Left ventricle myocardium inferior (tissue), 1 donor: ENCODE data around the gene SH2D3C. TPM values are rescaled to one million over a fixed set of nuclear protein-coding genes. Genes with fewer than 3 reads are reported as not detected.
"Not testable (repeated sequence)": the region's sequence is repeated elsewhere in the genome, so short reads cannot be mapped to it uniquely, and the experiment has no call there.

Experiments
- DNase-seq: peaks from one replicate; pipeline ENCODE4 v3.0.0-alpha.2; 2020
- H3K27ac ChIP-seq: fragments of 200-600 bp; replicated peaks from 2 replicates; pipeline ENCODE4 v1.8.0; 2021
- H3K27me3 ChIP-seq: fragments of 200-600 bp; 2 replicates; pipeline ENCODE4 v1.8.0; 2021; ENCODE audit warnings: low read depth
- H3K36me3 ChIP-seq: fragments of 200-600 bp; 2 replicates; pipeline ENCODE4 v1.8.0; 2021
- H3K4me1 ChIP-seq: fragments of 200-600 bp; 2 replicates; pipeline ENCODE4 v1.8.0; 2021
- H3K4me3 ChIP-seq: fragments of 200-600 bp; 2 replicates; pipeline ENCODE4 v1.8.0; 2021; ENCODE audit warnings: mild to moderate bottlenecking, moderate library complexity
- H3K9me3 ChIP-seq: fragments of 200-600 bp; replicated peaks from 2 replicates; pipeline ENCODE4 v1.8.0; 2021
- CTCF ChIP-seq: fragments of 200-600 bp; IDR thresholded peaks from 2 replicates; pipeline ENCODE4 v1.8.0; 2021; ENCODE audit warnings: antibody characterized with exemption, mild to moderate bottlenecking, borderline replicate concordance
- intact Hi-C: fragments of 100-400 bp; cut with micrococcal nuclease; formaldehyde crosslinking; loops from one replicate; pipeline ENCODE4 v1.11.0; 2022
- total RNA-seq: library from RNA; stranded (reverse); fragmentation: NEBNext Ultra II Directional; extraction: Animal tissue kit (Norgen Biotek cat#: 25700); gene quantifications from one replicate; pipeline ENCODE4 v1.2.1, GENCODE V29; 2021
- donor health status: DM: no; HTN: yes; CAD: no; lungs with severe emphysema.

Gene SH2D3C
- total RNA-seq, 1 donor from 2014 or later, result 18.2 TPM

DNA sequence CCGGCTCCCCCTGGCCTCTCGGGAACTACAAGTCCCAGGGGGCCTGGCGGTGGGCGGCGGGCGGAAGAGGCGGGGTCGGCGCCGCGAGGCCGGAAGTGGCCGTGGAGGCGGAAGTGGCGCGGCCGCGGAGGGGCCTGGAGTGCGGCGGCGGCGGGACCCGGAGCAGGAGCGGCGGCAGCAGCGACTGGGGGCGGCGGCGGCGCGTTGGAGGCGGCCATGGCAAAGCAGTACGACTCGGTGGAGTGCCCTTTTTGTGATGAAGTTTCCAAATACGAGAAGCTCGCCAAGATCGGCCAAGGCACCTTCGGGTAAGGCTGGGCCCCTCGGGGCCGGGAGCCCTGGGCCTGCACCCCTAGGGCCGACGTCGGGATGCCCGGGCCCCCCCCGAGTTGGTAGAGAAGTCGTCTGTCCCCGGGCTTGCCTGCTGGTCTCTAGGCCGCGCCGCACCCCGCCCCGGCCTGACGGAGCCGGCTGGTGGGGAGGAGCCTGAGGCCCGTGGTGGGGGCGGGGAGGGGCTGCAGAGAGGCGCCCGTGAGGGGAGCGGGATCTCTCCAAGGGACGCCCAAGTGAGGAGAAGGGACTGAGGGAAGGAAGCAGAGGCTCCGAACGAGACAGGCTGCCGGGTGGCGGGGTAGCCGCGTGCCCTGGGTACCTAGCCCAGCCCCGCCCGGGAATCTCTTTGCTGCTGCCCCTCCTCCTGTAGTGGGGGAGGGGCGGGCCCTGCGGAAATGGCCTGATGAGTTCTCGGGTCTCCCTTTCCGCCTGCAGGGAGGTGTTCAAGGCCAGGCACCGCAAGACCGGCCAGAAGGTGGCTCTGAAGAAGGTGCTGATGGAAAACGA is 7.7 kb upstream of the SH2D3C start, which contains the start of gene CDK9:
CDK9 (plus strand) TSS at position 102 of the 840 bp plus-strand sequence; CDS start at position 217, 115 bp downstream.
- H3K27ac ChIP-seq, result peak within 1 kb of the TSS; percentile 98
- intact Hi-C loops, result loop anchor here (5.0 kb wide), 1 partner anchor 136 kb away; no protein-coding TSS in a partner anchor
- peak; percentile 91 for DNase-seq
- no peaks in the 10 kb centered on the region for H3K9me3 ChIP-seq
- no peaks in the 10 kb centered on the region for H3K27me3 ChIP-seq
- peak within 1 kb of the TSS; percentile 90 for H3K4me3 ChIP-seq
- peaks cover 43% of the 10 kb centered on the region for H3K36me3 ChIP-seq
- TF ChIP-seq CTCF, result no peak
- H3K4me1 ChIP-seq, result peaks cover 77% of the 10 kb centered on the region

GRCh38 chr9:127785023-127785932 is 6.8 kb upstream of the SH2D3C start:
- Histone ChIP-seq H3K4me1 (peaks cover 68% of the 10 kb centered on the region), H3K27ac (peak overlapping the region; percentile 98), H3K4me3 (peak overlapping the region; percentile 90), H3K36me3 (peaks cover 34% of the 10 kb centered on the region), H3K9me3 (no peaks in the 10 kb centered on the region), H3K27me3 (no peaks in the 10 kb centered on the region)
- intact Hi-C loops, result loop anchor here (5.0 kb wide), 1 partner anchor 137 kb away; no protein-coding TSS in a partner anchor
- DNase-seq, result peak; percentile 89
- peak; percentile 87 for TF ChIP-seq CTCF

GRCh38 chr9:127783111-127784008 is 4.9 kb upstream of the SH2D3C start:
- intact Hi-C loops, result loop anchor here (5.0 kb wide), 1 partner anchor 46 kb away; the partner anchor contains the start of gene TOR2A
- no peak for TF ChIP-seq CTCF
- Histone ChIP-seq H3K27me3 (no peaks in the 10 kb centered on the region), H3K36me3 (peaks cover 15% of the 10 kb centered on the region), H3K9me3 (no peaks in the 10 kb centered on the region), H3K4me3 (no peak overlapping the region), H3K4me1 (peaks cover 68% of the 10 kb centered on the region), H3K27ac (peak overlapping the region; percentile 98)
- peak; percentile 51 for DNase-seq

DNA sequence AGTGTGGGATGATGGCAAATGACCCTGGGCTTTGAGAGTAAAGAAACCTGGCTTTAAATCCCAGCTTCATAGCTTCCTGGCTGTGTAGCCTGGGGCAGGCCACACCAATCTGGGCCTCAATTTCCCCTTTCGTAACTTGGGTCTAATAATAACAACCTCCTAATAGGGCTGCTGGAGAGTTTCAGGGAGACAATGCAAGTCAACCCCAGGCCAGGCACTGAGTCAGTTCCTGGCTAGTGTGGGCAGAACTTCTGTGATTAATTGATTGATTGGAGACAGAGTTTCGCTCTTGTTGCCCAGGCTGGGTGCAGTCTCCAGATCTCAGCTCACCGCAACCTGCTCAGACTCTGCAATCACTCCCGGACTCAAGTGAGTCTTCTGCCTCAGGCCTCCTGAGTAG is 3.3 kb upstream of the SH2D3C start:
- Histone ChIP-seq H3K27ac (no peak overlapping the region), H3K9me3 (no peaks in the 10 kb centered on the region), H3K4me3 (no peak overlapping the region), H3K27me3 (no peaks in the 10 kb centered on the region), H3K4me1 (peaks cover 64% of the 10 kb centered on the region), H3K36me3 (no peaks in the 10 kb centered on the region)
- no peak for DNase-seq
- intact Hi-C loops, result loop anchor here (5.0 kb wide), 1 partner anchor 45 kb away; the partner anchor contains the start of gene TOR2A
- TF ChIP-seq CTCF, result no peak

DNA sequence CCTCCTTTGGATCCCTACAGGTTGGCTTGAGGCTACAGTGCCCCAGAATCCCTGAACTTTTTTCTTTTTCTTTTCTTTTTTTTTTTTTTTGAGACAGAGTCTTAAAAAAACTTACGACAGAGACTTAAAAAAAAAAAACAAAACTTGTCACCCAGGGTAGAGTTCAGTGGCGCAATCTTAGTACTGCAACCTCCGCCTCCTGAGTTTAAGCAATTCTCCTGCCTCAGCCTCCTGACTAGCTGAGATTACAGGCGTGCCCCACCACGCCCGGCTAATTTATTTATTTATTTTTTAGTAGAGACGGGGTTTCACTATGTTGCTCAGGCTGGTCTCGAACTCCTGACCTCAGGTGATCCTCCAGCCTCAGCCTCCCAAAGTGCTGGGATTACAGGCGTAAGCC is 2.4 kb upstream of the SH2D3C start:
- intact Hi-C loops, result loop anchor here (5.0 kb wide), 1 partner anchor 44 kb away; the partner anchor contains the start of gene TOR2A
- not testable (repeated sequence) for H3K9me3 ChIP-seq, H3K36me3 ChIP-seq, DNase-seq, H3K27me3 ChIP-seq, H3K4me3 ChIP-seq
- H3K4me1 ChIP-seq, result peaks cover 59% of the 10 kb centered on the region
- peak overlapping the region; percentile 21 for H3K27ac ChIP-seq
